HG03066 (cell line): ENCODE data around the gene ZSCAN29.

Experiments
- ATAC-seq: cut with Tn5 transposase; IDR thresholded peaks from one replicate; pipeline ENCODE4 v1.9.1; 2021; ENCODE audit warnings: low read depth; ENCODE audit not compliant: unreplicated experiment

The ZSCAN29 gene

DNA sequence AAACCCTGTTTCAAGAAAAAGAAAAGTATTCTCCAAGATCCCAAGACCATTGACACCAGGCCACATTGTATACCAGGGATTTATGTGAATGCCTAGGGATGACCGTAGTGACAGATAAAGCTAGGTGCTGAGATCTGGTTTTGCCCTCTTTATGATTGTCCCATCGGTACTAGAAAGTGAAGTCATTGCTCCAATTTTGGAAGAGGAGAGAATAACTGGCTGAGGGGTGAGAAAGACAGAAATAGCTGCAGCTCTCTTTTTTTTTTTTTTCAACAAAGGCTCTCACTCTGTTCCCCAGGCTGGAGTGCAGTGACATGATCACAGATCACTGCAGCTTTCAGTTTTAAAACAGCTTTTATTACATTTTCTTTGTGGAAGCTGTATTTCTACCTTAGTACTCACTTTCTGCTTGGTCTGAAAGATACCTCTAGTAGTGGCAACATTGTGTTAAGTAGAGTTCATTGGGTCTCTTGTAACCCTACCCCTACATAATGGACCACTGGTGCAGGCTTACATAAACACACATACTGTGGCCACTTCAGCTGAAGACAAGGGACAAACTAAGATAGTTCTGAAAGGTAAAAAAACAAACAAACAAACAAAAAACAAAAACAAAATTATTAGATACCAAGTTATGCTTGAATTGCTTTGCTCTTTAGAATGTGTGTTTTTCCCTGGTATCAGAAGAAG is 18.0 kb downstream of the ZSCAN29 start:
- ATAC-seq: no peak

DNA sequence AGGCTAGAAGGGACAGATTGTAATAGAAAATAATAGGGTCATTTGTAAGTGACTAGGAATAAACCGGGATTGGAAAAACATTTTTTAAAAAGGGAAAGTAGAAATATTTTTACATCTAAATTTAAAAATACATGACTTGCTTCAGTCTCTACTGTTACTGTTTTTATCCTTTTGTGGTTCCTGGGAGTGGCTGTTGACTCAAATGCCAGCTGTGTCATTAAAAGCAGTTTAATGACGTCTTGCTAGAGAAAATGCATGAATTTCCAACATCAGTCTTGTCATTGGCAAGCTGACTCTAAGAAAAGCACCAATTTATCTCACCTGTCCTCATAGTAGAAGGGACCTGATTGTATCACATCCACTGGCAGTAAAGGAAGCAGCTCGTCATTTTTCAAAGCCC is 23.7 kb downstream of the ZSCAN29 start:
- ATAC-seq: no peak

DNA sequence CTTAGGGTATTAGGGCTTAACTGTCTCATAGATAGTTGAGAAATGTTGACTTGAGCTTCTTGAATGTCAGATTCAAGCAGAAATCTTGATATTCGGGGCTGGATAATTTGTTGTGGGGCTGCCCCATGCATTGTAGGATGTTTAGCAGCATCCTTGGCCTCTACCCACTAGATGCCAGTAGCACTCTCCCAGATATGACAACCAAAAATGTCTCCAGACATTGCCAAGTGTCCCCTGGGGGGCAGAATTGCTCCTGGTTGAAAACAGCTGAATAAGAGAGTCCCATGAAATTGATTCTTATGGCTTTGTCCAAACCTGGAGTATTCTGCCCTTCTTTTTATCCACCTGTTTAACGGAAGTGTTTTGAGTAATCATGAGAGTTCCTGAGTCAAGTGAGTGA is 24.5 kb downstream of the ZSCAN29 start:
- no peak for ATAC-seq

DNA sequence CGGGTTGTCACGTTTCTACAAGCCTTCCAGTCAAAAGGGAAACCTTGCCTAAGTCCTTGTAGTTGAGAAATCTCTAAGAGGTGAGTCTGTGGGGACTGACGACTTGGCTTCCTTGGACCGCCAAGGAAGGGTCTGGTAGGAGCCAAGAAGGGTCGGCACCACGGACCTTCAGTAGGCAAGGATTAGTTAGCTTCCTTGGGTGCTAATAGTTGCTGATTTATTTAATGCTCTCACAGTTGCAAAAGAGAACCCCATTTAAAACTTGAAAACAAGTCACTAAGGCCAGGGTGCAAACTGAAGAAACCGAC is 40.1 kb downstream of the ZSCAN29 start:
- peak; percentile 26 for ATAC-seq

DNA sequence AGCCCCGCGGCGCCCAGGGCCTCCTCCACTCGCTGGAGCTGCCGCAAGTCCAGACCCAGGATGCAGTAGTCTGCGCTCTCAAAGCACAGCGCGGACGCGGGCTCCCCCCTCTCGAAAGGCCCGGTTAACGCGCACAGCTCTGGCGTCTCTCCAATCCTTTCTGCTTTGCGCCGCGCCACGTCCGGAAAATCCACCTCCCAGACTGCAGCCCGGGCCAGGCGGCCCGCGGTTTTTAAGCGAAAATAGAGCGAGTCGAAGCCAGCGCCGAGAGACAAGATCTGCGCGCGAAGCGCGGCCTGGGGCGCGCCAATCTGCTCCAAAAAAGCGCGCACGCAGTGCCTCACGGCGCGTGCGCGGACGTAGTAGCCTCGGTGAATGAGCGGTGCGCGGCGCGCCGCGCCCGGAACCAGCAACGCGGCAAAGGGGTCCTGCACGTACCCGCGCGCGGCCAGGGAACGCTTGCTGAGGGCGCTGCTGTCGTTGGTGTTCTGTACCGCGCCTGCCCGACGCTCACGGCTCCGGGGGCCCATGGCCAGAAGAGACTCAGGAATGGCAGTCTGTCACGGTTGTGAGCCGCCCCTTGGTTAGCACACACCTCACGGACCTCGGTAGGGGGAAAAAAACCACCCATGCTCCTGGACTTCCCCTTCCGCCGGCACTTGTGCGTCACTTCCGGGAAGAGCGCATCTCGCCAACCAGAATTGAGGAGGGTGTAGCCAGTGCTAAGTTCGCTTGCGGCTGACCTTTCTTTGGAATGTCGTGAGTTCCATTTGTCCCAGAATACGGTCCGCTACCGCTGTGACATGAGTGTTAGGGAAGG is 40.7 kb downstream of the ZSCAN29 start, which contains the start of gene LCMT2:
LCMT2 (minus strand) TSS at position 614 of the 820 bp plus-strand sequence; CDS start at position 530, 84 bp downstream.
- ATAC-seq: peak; percentile 96

DNA sequence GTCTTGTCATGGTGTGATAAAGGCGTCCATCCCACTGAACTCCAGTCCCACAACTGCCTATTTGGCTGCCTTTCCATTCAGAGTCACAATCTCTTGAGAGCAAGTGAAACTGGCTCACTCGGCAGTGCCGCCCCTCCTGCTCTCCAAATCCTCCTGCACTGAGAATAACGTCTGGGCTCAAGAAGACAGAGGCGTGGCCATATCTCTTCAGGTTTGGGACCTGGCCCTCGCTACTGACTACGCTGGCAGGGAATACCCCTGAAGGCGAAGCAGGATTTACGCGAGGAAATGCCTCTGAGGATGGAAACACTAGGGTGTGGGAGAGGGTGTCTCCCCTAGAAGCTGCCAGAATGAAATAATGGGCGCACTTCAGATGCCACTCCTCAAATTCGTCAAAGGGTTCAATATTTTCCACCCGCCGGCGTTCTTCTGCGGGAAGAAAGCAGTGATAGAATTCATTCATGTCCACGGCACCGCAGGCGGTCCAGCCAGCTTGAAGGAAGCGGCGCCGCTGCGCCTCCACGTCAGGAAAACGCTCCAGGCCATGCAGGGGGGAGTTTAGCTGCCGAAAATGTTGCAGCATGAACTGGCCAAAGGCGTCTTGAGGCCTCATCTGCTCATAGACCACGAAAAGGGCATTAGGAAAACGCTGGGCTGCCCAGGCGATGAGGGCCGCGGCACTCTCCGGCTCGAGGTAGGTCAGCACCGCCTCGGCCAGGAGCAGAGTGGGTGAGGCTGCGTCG is 41.5 kb downstream of the ZSCAN29 start:
- no peak for ATAC-seq

DNA sequence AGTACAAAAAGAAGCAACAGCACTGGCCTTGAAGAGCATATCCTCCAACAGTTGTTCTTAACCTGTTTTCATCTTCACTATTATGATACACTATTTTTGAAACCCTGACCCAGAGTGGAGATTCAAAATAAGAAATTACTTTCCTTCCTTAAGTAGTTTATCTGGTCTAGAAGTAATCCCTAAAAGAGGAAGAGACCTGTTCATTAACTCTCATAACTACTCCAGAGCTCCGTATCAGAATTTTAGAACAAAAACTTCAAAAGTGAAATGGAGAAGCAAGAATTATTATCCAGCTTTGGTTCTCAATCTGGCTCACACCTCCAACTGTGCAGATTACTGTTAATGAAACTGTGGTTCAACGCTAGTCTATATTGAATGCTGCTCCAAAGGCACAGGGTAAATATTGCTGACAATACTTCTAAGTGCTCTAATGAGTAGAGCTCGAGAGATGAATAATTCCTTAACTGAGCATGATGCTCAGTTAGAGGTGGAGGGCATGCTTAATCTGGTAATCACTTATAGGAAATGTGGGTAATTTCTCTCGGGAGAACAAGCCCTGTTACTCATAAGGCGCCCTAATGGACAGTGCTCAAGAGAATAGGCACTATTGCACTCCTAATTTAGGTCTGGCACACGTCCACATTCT is 45.7 kb downstream of the ZSCAN29 start:
- no peak for ATAC-seq

DNA sequence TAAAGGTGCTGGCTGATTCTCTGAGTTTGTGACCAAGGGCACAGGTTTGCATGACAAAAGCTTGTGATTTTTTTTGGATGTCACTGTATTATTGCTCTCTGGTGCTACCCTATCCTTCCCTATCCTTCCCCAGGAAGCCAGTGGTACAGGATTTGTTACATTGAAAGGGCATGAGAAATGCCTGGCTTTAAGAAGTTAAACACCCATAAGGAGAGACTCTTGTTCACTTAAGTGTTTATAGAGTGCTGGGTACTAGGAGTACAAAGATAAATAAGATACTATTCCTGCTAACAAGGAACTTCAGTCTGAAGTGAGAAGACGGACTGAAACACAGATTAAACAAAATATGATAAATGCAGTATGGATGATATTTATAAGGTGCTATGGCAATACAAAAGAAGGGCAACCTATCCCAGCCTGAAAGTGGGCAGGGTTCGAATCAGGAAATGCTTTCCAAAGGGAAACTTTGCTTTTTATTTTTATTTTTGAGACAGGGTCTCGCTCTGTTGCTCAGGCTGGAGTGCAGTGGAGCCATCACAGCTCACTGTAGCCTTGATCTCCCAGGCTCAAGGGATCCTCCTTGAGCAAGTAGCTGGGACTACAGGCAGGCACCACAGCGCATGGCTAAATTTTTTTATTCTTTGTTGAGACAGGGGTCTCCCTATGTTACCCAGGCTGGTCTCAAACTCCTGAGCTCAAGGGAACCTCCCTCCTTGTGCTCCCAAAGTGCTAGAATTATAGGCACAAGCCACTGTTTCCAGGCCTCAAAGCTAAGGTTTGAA is 51.7 kb downstream of the ZSCAN29 start:
- ATAC-seq: no peak

DNA sequence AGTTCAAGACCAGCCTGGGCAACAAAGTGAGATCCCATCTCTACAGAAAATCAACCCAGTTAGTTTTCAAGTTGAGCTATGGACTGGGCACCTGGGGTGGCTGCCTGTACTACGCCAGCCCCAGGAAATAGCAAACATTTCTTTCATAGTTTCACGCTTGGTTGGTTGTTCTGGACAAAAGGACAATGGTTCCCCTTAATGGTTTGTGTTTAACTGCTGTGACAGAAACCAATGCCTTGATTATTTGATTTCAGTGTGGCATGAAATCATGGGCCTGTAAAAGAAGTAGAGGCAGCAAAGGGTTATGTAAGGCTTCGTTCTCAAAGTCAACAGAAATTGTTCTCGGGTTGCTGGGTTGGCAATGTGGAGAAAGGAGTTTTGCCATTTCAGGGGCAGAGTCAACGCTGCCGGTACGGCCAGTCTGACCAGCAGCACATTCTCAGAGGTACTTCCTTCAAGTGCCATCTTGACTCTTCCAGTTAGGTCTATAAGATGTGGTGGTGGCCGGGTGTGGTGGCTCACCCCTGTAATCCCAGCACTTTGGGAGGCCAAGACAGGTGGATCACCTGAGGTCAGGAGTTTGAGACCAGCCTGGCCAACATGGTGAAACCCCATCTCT is 53.2 kb downstream of the ZSCAN29 start:
- no peak for ATAC-seq

DNA sequence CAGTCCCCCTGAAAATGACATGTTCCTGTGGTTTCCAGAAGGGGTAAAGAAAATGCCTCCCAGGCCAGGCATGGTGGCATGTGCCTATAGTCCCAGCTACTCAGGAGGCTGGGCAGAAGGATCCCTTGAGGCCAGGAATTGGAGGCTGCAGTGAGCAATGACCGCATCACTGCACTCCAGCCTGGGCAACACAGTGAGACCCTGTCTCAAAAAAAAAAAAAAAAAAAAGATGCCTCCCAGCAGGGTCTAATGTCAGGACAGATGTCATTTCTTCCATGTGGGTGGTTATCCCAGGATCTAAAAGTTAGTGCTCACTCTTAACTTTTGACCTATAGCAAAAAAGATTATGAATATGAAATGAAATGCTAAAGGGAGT is 53.9 kb downstream of the ZSCAN29 start:
- ATAC-seq: no peak

DNA sequence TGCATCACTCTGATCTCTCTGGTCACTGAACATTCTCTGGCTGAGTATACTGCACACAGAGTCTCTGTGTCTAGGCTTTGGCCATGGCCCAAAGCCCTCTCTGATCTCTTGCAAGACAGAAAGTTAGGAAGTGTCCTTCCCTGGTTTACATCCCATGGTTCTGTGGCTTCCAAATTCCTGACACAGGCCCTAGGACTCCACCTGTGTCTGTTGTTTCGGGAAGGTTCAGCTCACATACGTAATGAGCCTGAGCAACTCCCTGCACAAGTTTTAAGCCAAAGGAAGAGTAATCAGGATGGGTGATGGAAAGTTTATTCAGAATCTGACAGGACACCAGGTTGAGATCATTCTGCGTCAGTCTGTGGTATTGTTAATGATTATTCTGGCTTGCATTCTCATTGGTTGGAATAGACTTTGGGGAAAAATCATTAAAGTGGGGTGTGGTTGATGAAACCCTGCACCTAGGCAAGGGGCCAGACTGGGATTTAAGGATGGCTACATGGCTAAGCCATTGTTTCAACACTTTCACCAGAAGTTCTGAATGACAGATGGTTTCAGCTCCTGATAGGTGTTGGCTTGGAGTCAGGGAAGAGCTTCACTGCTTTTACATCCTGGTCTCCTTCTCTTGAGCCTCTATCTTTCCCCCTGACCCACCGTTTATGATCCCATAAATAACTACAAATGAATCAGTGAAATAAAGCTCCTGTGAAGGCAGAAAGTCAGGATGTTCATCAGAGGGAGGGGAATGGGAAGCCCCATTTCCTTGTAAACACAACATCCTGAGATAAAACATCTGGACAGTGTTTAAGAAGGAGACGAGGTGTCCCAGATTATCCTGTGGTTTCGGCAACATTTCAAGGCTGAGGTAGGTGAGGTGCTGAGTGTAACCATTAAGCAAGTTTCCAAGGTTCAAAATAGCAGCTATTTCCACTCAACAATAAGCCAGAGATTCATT is 54.5 kb downstream of the ZSCAN29 start:
- no peak for ATAC-seq

DNA sequence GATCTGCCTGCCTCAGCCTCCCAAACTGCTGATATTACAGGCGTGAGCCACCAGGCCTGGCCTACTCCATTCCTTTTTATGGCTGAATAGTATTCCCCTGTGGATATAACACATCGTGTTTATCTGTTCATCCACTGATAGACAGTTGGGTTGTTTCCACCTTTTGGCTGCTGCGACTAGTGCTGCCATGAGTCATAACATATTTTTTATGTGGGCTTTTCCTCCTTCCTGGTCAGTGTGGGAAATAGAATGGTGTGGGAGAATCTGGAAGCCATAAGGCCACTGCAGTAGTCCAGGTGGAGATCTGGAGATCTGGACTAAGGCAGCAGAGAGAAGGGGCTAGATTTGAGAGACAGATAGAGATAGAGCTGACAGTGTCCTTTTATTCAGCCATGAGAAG is 56.7 kb downstream of the ZSCAN29 start:
- no peak for ATAC-seq

DNA sequence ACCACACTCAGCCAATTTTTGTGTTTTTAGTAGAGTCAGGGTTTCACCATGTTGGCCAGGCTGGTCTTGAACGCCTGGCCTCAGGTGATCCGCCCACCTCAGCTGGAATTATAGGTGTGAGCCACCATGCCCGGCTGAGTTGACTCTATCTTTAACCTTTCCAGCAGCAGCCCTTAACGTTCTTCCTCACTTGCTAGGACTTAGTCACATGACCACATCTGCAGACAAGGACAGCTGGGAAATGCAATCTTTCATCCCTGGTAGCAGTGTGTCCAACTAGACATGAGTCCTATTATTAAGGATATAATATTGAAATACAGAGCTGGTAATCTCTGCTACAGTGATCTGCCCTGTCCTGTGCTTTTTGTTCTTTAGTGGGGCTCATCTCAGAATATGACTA is 58.5 kb downstream of the ZSCAN29 start:
- no peak for ATAC-seq
